ENCODE results near the gene SLC13A5.
A peak's percentile ranks its signal among the peaks of the same experiment; 100 is the strongest.
"Not testable (repeated sequence)": the region's sequence is repeated elsewhere in the genome, so short reads cannot be mapped to it uniquely, and the experiment has no call there.

SLC13A5 gene

DNA sequence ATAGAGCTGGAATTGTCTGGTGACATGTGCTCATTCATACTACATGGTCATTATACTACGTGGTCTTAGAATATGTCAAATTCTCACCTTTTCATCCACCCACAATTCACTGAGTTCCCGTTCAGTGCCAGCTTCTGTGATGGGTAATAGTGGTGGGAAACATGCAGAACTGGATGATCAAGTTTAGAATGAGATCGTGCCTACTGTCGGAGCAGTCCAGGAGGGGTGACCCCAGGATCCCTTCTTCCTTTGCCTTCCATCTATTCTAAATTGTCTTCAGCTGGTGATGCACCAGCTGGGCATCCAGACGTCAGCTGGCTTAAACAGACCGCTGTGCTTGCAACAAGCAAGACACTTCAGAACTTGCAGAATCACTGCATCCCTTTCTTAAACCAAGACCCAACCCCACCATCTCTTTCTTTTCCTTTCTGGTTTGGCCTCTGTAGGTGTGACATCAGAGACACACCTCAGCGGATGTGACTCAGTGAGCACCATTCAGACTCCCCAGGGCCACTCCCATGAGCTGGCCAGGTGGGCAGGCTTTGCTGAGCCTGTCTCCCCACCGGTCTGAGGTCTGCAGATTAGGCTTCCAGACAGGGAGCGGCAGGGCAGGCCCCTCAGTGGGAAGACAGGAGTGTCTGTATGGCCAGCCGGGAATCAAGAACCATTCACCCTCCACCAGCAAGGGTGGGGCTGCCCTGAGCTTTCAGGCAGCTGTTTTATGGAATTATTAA, 43.5 kb downstream of the SLC13A5 start:
- no peak for DNase-seq
- Mint-ChIP-seq H3K9me3 (no peaks in the 10 kb centered on the region), H3K4me3 (no peak overlapping the region), H3K27me3 (no peaks in the 10 kb centered on the region), H3K27ac (no peak overlapping the region), H3K4me1 (ENCODE audit: low read depth) (peaks cover 6% of the 10 kb centered on the region), H3K36me3 (ENCODE audit: low read depth) (no peaks in the 10 kb centered on the region)

DNA sequence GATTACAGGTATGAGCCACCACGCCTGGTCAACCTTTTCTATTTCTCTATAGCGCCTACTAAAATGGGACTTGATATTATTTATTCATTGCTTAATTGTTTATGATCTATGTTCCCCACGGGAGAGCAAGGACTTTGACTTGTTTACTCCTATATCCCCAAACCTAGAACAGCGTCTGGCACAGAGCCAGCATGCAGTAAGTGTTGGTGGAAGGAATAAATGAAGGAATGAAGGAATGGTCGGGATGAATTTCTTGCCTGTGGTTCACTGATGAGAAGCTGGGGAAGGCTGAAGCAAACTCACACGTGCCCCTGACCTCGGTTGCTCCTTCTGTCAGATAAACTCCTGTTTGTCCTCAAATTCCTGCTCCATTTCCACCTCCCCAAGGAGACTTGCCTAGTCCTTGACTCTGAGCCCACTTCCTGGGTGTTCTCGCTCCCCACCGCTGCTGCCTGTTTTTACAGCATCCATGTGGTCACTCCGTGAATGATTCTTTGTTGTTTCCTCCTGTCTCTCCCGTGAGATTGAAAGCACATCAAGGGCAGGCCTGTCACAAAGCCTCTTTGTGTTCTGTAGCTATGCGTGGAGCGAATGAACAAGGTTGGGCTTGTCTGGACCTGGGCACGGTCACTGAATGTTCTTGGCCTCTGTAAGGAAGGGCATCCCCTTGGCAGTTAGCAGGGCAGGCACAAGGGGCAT, 44.3 kb downstream of the SLC13A5 start:
- H3K27ac Mint-ChIP-seq: no peak overlapping the region
- H3K4me3 Mint-ChIP-seq: no peak overlapping the region
- DNase-seq: no peak
- peaks cover 6% of the 10 kb centered on the region for H3K4me1 Mint-ChIP-seq (ENCODE audit: low read depth)
- no peaks in the 10 kb centered on the region for H3K36me3 Mint-ChIP-seq (ENCODE audit: low read depth)
- H3K9me3 Mint-ChIP-seq: no peaks in the 10 kb centered on the region
- H3K27me3 Mint-ChIP-seq: no peaks in the 10 kb centered on the region

GRCh38 chr17:6668219-6668618, 45.0 kb downstream of the SLC13A5 start:
- Mint-ChIP-seq H3K4me3 (no peak overlapping the region), H3K36me3 (ENCODE audit: low read depth) (no peaks in the 10 kb centered on the region), H3K27ac (no peak overlapping the region)

DNA sequence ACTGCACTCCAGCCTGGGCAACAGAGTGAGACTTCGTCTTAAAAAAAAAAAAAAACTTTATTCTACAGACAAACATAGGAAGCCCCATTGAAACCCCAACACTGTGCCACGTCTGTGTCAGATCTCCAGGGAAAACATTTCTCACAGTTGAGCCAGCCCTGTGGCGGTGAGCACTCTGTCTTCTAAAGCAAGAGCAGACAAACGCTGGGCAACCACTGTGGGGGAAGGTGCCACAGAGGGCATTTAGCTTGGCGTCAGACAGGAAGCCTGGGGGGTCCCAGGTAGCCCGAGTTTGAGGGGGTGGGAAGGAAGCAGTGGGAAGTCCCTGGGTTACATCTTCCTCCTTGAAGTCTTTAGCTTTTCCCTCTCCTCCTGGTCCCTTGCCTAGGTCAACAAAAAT, 45.7 kb downstream of the SLC13A5 start:
- no peak overlapping the region for H3K27ac Mint-ChIP-seq

More at GRCh38 chr17:6668219-6668618, 45.0 kb downstream of the SLC13A5 start:
- Mint-ChIP-seq H3K4me1 (ENCODE audit: low read depth) (peaks cover 6% of the 10 kb centered on the region), H3K27me3 (no peaks in the 10 kb centered on the region), H3K9me3 (no peaks in the 10 kb centered on the region)
- no peak for DNase-seq

DNA sequence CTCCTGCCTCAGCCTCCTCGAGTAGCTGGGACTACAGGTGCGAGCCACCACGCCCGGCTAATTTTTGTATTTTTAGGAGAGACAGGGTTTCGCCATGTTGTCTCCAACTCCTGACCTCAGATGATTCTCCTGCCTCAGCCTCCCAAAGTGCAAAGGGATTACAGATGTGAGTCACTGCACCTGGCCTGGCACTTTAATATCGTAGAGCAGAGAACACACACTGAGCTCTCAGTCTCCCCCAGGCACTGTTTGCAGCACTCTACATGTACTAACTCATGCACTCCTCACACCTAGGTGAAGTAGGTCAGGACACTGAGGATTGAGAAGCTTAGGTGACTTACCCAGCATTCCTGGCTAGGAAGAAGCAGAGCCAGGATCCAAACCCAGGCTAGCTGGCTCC, 46.6 kb downstream of the SLC13A5 start:
- Mint-ChIP-seq H3K4me3 (no peak overlapping the region), H3K36me3 (ENCODE audit: low read depth) (peaks cover 3% of the 10 kb centered on the region), H3K9me3 (no peaks in the 10 kb centered on the region), H3K4me1 (ENCODE audit: low read depth) (peaks cover 7% of the 10 kb centered on the region), H3K27me3 (no peaks in the 10 kb centered on the region), H3K27ac (no peak overlapping the region)
- no peak for DNase-seq

More for the DNA sequence above, 45.7 kb downstream of the SLC13A5 start:
- no peak overlapping the region for H3K4me3 Mint-ChIP-seq
- H3K9me3 Mint-ChIP-seq: no peaks in the 10 kb centered on the region
- no peaks in the 10 kb centered on the region for H3K27me3 Mint-ChIP-seq
- no peak for DNase-seq
- H3K4me1 Mint-ChIP-seq (ENCODE audit: low read depth): peaks cover 6% of the 10 kb centered on the region
- H3K36me3 Mint-ChIP-seq (ENCODE audit: low read depth): peaks cover 3% of the 10 kb centered on the region

DNA sequence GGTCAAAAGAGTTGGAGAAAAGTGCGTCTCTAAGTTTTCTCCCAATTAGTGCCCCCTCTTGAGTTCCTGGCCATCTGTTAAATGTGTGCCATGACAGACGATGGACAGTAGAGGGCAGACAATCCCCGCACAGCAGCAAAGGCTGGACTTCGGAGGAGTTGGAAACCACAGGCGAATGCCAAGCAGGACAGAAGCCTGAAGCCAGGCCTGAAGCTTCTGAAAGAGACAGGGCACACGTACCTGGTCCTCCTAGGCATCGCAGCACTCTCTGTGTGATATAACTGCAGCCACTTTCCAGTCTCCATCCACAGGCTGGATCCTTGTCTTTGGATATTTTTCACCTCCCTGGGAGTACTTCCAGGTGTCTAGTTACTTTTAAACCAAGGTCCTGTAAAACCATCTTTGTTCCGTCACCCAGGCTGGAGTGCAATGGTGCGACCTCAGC, 47.1 kb downstream of the SLC13A5 start:
- Mint-ChIP-seq H3K36me3 (ENCODE audit: low read depth) (peaks cover 3% of the 10 kb centered on the region), H3K4me3 (no peak overlapping the region), H3K27me3 (no peaks in the 10 kb centered on the region), H3K27ac (no peak overlapping the region), H3K9me3 (no peaks in the 10 kb centered on the region), H3K4me1 (ENCODE audit: low read depth) (peaks cover 12% of the 10 kb centered on the region)
- peak; percentile 58 for DNase-seq

GRCh38 chr17:6663200-6663599, 50.0 kb downstream of the SLC13A5 start:
- H3K36me3 Mint-ChIP-seq (ENCODE audit: low read depth); H3K27ac Mint-ChIP-seq; H3K27me3 Mint-ChIP-seq; H3K9me3 Mint-ChIP-seq; H3K4me3 Mint-ChIP-seq; DNase-seq: not testable (repeated sequence)
- H3K4me1 Mint-ChIP-seq (ENCODE audit: low read depth): peaks cover 27% of the 10 kb centered on the region

- Mint-ChIP-seq H3K27ac (no peak overlapping the region), H3K9me3 (no peaks in the 10 kb centered on the region), H3K4me1 (ENCODE audit: low read depth) (peaks cover 31% of the 10 kb centered on the region), H3K36me3 (ENCODE audit: low read depth) (peaks cover 3% of the 10 kb centered on the region), H3K27me3 (no peaks in the 10 kb centered on the region), H3K4me3 (no peak overlapping the region)
- no peak for DNase-seq
Measured at GRCh38 chr17:6661464-6661848, 51.7 kb downstream of the SLC13A5 start.

GRCh38 chr17:6660805-6661463, 52.2 kb downstream of the SLC13A5 start:
- Mint-ChIP-seq H3K27ac (no peak overlapping the region), H3K9me3 (no peaks in the 10 kb centered on the region), H3K36me3 (ENCODE audit: low read depth) (peaks cover 3% of the 10 kb centered on the region), H3K27me3 (no peaks in the 10 kb centered on the region), H3K4me3 (no peak overlapping the region), H3K4me1 (ENCODE audit: low read depth) (peaks cover 32% of the 10 kb centered on the region)
- no peak for DNase-seq

- H3K27ac Mint-ChIP-seq: no peak overlapping the region
- H3K27me3 Mint-ChIP-seq: peaks cover 6% of the 10 kb centered on the region
- DNase-seq: no peak
- no peaks in the 10 kb centered on the region for H3K9me3 Mint-ChIP-seq
- peaks cover 3% of the 10 kb centered on the region for H3K36me3 Mint-ChIP-seq (ENCODE audit: low read depth)
- peaks cover 39% of the 10 kb centered on the region for H3K4me1 Mint-ChIP-seq (ENCODE audit: low read depth)
- H3K4me3 Mint-ChIP-seq: no peak overlapping the region
Measured at GRCh38 chr17:6660101-6660500, 53.1 kb downstream of the SLC13A5 start.

DNA sequence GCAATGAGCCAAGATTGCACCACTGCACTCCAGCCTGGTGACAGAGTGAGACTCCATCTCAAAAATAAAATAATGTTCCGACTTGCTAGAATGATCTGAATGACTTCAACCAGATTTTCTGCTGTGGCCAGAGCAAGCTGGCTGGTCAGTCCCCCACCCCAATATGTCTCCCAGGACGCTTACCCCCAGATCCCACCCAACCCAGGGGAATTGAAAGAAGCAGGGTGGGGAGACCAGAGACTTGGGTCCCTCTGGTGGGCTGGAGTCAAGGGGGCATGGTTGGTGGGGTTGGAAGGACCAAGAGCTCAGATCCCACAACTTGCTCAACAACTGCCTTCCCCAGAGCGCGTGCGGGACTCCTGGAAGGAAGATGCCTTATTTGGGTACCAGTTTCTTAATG, 54.8 kb downstream of the SLC13A5 start:
- not testable (repeated sequence) for H3K36me3 Mint-ChIP-seq (ENCODE audit: low read depth); H3K27ac Mint-ChIP-seq; DNase-seq; H3K4me3 Mint-ChIP-seq; H3K9me3 Mint-ChIP-seq
- Mint-ChIP-seq H3K27me3 (peaks cover 14% of the 10 kb centered on the region), H3K4me1 (ENCODE audit: low read depth) (peaks cover 51% of the 10 kb centered on the region)

DNA sequence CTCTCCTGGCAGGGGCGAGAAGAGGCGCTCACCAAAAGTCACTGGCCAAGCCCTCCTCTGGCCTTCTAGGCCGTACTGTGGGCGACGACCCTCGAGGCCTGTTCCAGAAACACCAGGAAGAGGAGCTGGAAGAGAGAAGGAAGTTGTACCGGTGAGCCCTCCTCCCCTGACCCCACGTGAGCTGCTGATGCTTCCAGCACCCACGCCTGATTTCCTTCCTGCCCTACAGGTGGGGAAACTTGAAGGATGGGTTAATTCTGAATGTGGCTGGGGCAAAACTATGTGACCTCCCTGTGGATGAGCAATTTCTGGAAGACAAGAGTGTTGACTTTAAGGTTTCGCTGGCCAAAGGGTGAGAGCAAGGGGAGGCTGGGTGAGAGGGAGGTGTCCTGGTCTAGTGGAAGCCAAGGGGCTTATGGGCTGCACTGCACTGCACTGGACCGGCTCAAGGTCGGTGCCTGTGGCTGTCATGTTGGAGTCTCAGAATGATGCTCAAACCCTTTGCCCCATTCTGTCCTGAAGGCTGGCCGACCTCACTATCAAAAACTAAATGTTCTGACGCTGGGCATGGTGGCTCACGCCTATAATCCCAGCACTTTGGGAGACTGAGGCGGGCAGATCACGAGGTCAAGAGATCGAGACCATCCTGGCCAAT, 55.4 kb downstream of the SLC13A5 start:
- Mint-ChIP-seq H3K27ac (no peak overlapping the region), H3K4me1 (ENCODE audit: low read depth) (peaks cover 57% of the 10 kb centered on the region), H3K36me3 (ENCODE audit: low read depth) (peaks cover 2% of the 10 kb centered on the region), H3K27me3 (peaks cover 16% of the 10 kb centered on the region), H3K9me3 (no peaks in the 10 kb centered on the region), H3K4me3 (peak overlapping the region; percentile 81)
- no peak for DNase-seq

- Mint-ChIP-seq H3K4me3 (peak overlapping the region; percentile 81), H3K27ac (peak overlapping the region; percentile 69), H3K27me3 (peaks cover 16% of the 10 kb centered on the region), H3K4me1 (ENCODE audit: low read depth) (peaks cover 64% of the 10 kb centered on the region)
- not testable (repeated sequence) for H3K36me3 Mint-ChIP-seq (ENCODE audit: low read depth); H3K9me3 Mint-ChIP-seq
- DNase-seq: peak; percentile 78
Measured at GRCh38 chr17:6656797-6657632, 56.2 kb downstream of the SLC13A5 start.

All from activated T-cell treated with anti-CD3 and anti-CD28 coated beads, Interleukin-2, amount 50 U/mL, for 24 hours (primary cell).